ENCODE data around the gene CARD11.

Gene CARD11

DNA sequence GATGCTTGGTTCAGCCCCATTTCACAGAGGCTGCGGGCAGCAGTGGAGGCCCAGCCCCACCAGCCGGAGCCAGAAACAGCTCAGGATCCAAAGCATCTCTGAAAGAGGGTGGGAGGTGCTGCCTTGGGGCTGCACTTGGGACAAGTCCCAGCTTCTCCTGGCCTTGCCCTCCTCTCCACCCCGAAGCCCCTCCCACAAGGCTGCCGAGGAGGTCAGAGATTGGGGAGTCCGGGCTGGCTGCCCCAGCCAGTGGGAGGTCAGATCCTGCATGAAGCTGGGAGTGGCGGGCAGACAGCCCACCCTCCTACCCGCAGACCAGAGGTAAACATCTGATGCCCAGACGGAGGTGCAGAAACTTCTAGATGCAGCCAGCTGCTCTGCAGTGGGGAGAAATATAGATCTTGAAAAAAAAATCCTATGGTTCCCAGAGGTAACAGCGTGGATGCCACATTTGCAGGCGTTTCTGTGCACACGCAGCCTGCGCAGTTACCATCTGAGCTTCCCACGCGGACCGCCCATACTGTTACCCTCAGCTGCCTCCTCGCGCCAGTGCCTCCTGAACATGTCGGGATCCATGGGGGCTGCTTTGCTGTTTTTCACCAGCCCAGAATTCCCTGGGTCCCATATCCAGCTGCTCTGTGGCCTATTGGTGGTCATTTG is 162.7 kb downstream of the CARD11 start:
- H3K4me3 ChIP-seq (ENCODE audit: low read depth, low read length), result no peak overlapping the region

DNA sequence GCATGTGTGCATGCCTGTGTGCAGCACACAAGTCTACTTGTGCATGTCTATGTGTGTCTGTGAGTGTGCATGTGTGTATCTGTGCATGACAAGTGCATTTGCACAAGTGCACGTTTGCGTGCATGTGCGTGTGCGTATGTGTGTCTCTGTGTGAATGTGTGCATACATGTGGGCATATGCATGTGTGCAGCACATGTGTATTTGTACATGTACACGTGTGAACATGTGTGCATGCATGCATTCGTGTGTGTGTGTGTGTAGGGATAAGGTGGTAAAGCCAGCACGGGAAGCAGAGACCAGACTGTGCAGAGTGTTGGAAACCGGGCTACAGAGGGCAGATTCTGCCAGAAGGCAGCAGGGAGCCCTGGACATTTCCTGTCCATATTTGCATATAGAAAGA is 163.6 kb downstream of the CARD11 start:
- H3K4me3 ChIP-seq (ENCODE audit: low read depth, low read length), result no peak overlapping the region

DNA sequence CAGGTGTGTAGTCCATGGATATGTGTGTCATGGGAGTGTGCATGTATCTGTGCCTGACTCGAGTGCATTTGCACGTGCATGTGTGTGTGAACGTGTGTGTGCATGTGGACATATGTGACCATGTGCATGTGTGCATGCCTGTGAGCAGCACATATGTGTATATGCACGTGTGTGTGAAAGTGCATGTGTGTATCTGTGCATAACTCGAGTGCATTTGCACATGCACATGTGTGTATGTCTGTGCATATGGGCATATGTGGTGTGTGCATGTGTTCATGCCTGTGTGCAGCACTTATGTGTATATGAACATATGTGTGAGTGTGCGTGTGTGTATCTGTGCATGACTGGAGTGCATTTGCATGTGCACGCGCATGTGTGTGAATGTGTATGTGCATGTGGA is 164.3 kb downstream of the CARD11 start:
- H3K4me3 ChIP-seq (ENCODE audit: low read depth, low read length), result no peak overlapping the region

DNA sequence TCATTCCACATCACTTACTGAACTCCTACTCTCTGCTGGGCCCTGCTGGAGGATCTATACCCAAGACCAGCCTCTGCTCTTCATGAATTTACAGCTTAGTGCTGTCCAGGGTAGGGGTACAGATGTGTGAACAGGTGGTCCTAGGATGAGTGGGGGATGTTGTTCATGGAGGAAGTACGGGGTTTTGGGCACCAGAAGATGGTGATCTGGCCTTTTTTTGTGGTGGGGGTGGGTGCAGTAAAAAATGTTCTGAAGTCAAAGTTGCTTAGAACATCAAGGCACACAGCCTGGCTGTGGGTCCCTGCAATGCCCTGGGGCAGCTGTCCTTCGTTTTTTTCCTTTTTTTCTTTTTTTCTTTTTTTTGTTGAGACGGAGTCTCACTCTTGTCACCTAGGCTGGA is 165.4 kb downstream of the CARD11 start:
- H3K4me3 ChIP-seq (ENCODE audit: low read depth, low read length), result no peak overlapping the region

DNA sequence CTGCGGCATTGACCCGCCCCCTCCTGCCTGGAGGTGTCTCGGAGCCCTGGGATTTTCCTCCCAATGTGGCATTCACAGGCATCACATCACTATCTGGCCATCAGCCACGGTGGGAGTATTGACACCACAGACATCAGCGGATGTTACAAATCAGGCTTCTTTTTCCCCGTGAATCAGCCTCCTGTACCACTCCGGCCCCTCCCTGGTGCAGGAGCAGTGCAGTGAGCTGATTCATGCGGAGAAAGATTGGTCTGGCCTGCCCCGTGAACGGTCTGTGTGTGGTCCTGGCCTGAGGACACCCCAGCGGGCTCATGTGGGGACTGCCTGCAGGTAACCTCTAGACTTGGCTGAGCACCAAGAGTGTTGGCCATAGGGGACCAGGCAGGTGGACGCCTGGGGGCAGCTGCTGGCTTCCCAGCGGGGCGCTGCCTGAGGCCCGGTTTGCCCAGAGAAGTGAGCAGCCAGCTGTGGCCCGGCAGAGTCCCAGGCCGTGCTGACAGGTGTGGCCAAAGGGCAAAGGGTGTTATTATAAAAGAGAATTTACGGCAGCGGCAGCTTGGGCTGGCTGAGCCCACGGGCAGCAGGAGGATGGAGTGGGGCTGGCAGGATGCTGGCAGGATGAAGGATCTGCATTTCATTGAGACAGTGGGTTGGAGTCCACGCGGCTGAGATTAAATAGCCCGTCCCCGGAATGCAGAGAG is 167.5 kb downstream of the CARD11 start:
- H3K4me3 ChIP-seq (ENCODE audit: low read depth, low read length), result no peak overlapping the region

DNA sequence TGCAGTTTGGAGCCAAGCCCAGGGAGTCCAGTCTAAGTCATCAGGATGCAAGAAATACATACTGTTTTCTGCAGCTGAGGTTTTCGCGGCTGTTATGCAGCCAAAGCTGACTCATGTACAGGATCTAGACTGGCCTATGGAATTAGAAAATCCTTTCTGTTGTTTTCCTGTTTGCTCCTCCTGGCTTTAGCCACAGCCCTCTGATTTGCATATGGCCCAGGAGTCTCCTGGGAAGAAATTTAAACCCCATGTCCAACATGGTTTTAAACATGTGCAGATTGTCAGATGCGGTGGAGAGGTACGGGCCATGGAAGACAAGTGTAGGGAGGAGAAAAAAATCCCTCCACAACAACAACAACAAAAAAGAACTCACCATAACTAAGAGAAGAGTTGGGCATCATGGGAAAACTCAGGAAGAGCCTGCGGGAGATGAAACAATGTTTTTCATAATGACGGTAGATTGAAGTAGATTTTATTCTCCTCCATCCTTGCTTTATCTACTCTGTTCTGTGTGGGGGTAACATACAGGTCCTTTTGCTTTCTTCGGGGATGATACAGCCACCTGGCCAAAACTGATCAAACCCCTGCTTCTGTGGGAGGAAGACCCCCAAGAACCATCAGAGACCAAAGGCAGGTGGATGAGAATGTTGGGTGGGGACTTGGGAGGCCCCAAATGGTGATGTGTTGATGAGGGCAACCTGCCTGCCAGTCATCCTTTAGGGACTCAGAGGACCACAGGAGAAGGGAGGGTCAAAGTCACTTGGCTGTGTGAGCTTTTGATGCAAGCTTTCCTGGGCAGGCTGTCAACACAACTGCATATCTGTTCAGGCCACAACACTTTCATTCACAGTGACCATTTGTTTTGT is 169.7 kb downstream of the CARD11 start:
- H3K4me3 ChIP-seq (ENCODE audit: low read depth, low read length), result no peak overlapping the region

DNA sequence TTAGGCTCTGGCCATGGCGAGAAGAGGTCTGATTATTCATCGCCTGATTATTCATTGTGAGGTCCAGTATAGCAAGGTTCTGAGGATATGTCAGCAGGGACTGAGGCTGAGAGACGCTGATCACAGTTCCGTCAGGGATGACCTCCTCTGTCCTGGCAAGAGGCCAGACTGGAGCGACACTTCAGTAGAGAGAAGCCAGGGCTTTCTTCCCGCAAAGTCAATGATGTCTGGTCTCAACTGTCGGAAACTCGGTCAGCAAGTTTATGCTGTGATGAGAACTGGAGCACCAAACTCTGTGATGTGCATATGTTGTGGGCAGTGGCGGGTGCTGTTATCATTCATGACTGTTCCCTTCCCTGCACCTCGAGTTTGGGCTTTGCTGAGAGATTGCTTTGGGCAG is 170.5 kb downstream of the CARD11 start:
- H3K4me3 ChIP-seq (ENCODE audit: low read depth, low read length), result no peak overlapping the region

DNA sequence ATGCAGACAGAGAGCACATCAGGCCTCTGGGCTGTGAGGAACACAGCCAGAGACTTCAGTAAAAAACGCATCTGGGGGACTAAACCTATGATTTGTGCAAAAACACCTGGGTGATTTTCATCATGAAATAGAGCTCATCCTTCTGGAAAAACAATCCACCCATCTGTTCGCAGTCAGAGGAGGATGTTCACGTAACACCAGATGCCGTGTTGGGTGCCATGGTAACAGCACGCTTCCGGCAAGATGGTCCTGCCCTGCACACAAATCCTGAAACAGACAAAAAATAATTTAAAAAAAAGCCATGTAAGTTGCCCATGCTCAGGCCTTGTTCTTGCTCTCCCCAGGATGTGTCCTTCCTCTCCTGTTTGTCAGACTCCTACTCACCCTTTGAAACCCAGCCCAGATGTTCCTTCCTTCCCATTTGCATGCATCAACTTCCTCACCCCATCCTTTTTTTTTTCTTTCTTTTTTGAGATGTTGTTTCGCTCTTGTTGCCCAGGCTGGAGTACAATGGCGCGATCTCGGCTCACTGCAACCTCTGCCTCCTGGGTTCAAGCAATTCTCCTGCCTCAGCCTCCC is 171.3 kb downstream of the CARD11 start:
- no peak overlapping the region for H3K4me3 ChIP-seq (ENCODE audit: low read depth, low read length)

DNA sequence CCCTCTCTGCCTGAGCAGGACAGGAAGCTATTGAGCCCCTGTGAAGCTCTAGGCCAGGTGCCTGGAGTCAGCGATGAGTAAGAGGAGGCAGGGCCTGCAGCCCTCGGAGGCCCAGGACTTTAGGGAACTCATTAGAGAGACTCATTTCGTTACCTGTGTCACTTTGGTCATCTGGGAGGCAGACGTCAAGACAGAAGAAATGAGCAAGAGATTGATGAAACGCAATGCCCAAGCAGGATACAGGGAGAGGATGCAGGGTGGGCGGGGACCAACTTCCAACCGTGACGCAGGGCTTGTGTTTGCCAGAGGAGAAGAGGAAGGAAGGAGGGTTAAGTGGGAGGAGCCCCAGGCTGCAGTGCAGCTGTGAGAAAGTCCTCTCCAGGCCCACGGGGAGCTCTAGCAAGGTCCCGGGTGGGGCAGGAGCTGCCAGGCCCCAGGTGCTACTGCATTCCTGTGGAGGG is 173.2 kb downstream of the CARD11 start:
- no peak overlapping the region for H3K4me3 ChIP-seq (ENCODE audit: low read depth, low read length)

DNA sequence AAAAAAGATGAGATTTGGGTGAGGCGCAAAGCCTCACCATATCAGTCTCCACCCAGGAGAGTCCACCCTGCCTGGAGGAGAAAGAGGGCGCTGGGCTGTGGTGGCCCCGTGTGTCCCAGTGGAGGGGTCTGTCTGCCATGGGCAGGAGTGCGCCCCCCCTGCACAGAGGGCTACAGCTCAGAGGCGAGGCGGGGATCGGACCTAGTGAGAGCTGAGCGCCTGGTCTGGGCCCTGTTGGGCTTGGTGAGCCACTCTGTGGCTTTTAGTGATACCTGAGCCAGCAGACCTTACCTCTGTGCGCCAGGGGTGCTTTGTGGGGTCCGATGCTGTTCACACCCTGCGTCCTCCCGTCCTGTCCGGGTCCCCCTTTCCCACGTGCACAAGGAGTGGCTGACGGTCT is 173.7 kb downstream of the CARD11 start:
- H3K4me3 ChIP-seq (ENCODE audit: low read depth, low read length), result no peak overlapping the region

DNA sequence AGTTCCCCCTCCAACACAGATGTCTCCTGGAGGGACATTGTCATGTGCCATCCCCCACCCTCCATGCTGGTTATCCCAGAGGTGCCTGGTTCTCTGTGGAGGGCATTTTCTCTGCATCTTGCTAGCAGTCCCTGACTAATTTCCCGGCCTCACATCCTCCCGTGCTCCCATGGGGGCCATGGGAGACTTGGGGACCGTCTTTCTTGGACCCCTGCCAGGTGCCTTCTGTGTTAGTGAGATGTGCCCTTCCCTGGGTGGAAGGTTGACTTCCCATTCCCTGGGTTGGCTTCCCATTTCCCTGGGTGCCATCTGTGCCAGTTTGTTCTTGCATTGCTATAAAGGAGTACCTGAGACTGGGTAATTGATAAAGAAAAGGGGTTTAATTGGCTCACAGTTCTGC is 177.1 kb downstream of the CARD11 start:
- no peak overlapping the region for H3K4me3 ChIP-seq (ENCODE audit: low read depth, low read length)

DNA sequence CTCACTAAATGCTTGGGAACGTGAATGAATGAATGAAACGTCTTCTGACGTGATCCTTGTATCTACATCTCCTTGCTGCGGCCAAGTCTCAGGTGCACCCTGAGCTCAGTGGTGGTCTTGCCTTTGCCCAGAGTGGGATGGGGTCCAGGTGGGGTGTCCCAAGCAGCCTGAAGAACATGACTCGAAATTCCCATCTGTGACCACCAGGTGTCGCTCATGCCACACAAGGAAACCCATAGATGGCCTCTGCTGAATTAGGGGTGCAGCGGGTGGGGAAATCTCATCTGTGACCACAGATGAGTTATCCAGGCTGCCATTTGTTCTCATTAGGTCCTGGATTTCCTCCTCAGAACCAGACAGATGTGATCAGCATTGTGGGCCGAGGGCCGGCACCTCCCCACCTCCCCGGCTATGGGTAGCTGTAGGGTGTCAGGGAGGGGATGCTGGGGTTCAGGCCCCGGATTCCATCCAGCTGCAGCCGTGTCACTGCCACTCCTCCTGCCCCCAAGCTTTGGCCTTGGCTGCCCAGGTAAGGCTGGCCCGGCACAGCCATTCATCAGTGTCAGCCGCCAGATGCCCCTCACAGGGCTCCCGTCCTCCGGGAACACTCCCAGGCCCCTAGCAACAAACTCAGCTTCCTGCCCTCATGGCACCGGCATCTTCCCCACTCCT is 178.5 kb downstream of the CARD11 start:
- H3K4me3 ChIP-seq (ENCODE audit: low read depth, low read length), result no peak overlapping the region

DNA sequence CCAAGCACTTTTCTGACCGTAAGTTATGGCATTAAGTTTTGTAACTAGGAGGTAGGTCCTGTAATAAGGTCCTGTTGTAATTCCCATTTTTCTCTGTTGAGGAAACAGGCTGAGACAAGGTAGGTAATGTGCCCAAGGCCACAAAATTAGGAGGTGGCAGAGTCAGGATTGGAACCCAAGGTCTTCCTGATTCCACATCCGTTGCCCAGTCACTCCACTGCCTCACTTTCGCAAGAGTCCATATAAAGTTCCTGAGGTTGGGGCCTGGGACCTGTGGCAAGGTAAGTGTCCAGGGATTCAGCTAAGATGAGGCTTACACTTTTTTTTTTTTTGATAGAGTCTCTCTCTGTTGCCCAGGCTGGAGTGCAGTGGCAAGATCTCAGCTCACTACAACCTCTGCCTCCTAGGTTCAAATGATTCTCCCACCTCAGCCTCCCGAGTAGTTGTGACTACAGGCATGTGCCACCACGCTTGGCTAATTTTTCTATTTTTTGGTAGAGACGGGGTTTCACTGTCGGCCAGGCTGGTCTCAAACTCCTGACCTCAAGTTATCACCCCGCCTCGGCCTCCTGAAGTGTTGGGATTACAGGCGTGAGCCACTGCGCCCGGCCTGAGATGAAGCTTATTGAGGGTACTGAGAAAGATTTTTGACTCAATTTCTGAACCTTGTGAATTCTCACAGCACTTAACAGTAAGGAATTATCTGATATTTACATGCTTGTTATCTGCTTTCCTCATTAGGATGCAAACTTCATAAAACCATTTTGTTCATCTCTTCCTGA is 179.3 kb downstream of the CARD11 start:
- no peak overlapping the region for H3K4me3 ChIP-seq (ENCODE audit: low read depth, low read length)

DNA sequence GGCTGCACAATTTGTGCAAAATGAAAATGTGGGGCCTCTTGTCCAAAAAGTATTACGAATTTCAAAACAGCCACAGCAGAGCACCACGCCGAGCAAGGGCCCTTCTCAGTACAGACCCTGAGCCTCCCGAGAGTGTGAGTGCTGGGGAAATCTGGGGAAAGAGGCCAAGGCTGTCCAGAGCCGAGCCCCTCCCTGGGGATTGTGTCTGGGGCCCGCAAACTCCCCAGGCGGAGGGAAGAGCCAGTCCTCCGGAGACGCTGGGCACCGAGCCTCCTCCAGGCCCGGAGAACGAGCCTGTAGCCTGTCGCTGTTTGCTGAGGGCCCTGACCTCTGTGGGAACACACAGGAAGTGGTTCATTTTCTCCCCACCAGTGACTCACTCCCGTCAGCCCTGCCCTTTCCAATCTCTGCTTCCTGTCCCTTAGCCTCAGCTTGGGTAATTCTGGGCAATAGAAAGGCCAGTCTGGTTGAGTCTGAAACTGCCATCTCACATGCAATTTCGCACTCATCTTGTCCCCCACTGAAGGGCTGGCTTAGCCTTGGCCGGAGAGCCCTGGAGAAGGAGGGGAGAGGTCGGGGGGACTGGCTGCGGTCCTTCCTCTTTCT is 180.1 kb downstream of the CARD11 start:
- no peak overlapping the region for H3K4me3 ChIP-seq (ENCODE audit: low read depth, low read length)

DNA sequence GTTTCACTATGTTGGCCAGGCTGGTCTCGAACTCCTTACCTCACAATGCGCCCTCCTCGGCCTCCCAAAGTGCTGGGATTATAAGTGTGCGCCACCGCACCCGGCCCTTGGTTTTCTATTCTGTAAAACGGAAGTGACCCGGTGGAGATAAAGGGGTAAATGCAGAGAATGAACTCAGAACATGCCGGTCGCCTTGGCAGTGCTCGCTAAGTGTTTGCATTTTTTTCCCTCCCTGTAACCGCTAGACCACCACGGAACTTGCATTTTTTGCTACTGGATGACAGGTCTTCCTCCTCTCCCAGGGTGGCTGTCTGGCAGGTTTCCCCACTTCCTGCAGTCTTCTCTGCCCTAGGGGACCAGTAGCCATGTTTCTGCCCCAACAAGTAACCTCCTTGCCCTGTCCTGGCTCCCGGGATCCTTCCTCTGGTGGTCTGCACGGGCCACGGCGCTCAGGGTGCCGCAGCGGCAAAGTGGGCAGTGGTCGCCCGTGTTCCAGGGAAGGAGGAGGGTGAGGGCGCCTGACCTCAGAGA is 180.8 kb downstream of the CARD11 start:
- no peak overlapping the region for H3K4me3 ChIP-seq (ENCODE audit: low read depth, low read length)

DNA sequence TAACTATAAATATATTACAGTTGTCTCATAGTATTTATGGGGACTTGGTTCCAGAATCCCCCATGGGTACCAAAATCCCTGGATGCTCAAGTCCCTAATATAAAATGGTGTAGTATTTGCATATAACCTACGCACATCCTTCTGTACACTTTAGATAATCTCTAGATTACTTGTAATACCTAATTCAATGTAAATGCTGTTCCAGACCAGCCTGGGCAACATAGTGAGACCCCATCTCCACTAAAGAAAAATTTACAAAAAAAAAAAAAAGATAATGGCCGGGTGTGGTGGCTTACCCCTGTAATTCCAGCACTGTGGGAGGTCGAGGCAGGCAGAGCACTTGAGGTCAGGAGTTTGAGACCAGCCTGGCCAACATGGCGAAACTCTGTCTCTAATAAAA is 182.2 kb downstream of the CARD11 start:
- H3K4me3 ChIP-seq (ENCODE audit: low read depth, low read length), result no peak overlapping the region

DNA sequence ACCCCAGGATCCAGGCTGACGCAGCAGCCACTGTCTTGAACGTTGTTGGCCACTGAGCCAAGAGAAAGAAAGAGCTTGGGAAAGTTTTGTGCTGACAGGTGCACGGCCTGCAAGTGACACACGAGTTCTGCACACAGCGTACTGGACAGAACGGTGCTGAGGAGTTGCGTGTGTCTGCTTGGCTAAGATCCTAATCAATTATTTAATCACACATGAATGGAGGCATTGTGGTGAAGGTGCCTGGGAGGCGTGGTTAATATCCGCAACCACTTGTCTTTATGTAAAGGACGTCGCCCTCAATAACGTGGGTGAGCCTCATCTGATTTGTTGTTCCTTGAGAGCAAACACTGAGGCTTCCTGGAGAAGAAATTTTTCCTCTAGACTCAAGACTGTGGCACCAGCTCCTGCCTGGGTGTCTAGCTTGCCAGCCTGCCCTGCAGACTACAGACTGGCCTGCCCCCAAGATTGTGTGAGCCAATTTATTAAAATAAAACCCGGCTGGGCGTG is 183.0 kb downstream of the CARD11 start:
- no peak overlapping the region for H3K4me3 ChIP-seq (ENCODE audit: low read depth, low read length)

DNA sequence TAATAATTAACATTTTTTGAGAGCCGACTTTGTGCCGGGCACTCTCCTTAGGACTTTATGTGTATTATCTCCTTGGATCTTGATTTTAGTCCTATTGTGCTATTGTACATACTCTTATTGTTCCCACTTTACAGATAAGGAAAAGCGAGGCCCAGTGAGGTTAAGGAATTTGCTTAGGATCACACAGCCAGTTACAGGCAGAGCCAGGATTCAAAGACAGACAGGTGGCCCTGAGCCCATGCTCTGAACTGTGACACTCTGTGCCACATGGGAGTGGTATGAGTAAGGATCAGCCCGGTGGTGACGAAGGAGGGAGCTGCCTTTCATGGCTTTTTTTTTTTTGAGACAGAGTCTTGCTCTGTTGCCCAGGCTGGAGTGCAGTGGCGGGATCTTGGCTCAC is 183.7 kb downstream of the CARD11 start:
- H3K4me3 ChIP-seq (ENCODE audit: low read depth, low read length), result no peak overlapping the region

DNA sequence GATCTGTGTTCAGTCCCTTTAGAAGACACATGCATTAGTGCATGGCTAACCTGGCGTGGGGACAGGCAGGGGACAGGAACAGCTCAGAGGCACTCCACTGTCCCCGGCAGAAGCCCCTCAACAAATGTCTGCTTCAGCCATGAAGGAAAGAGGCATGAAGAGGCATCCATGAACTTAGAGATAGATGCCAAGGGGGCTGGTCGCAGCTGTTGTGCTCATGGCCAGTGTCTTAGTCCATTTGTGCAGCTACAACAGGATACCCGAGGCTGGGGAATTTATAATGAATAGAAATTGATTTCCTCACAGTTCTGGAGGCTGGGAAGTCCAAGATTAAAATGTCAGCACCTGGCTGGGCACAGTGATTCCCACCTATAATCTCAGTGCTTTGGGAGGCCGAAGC is 185.0 kb downstream of the CARD11 start:
- H3K4me3 ChIP-seq (ENCODE audit: low read depth, low read length), result no peak overlapping the region

Data from iPS-11a (cell line).